PFSK-1 (cell line): Measurements from ENCODE around the gene SEC23A.

Experiments
- FOXP2 ChIP-seq: optimal IDR thresholded peaks from 2 replicates; pipeline ENCODE3; 2011; ENCODE audit warnings: borderline replicate concordance, control low read depth, inconsistent platforms; ENCODE audit not compliant: insufficient read depth; ENCODE audit errors: extremely low read length, extremely low read depth
- POLR2AphosphoS5 ChIP-seq: IDR thresholded peaks from 2 replicates; pipeline ENCODE4 v1.6.1; 2012; ENCODE audit warnings: low read depth, mild to moderate bottlenecking, control low read depth, low read length, moderate library complexity
- REST ChIP-seq, 2 experiments: IDR thresholded peaks; 2 replicates each; pipeline versions ENCODE4 v1.6.1 to v1.8.0; 2011 to 2012; ENCODE audit warnings: low read depth in 2 of 2, low read length in 2 of 2, control low read depth in 1 of 2, inconsistent platforms in 1 of 2, mild to moderate bottlenecking in 1 of 2, moderate library complexity in 1 of 2; ENCODE audit not compliant: insufficient read depth in 1 of 2
- SIN3A ChIP-seq: IDR thresholded peaks from 2 replicates; pipeline ENCODE4 v1.6.1; 2012; ENCODE audit warnings: mild to moderate bottlenecking, low read length, moderate library complexity, borderline replicate concordance; ENCODE audit not compliant: insufficient read depth
- TAF1 ChIP-seq: IDR thresholded peaks from 2 replicates; pipeline ENCODE4 v1.6.1; 2012; ENCODE audit warnings: low read length, control low read depth, borderline replicate concordance; ENCODE audit not compliant: insufficient read depth

SEC23A gene

GRCh38 chr14:38991299-38991698 lies 111.7 kb downstream of the SEC23A start:
- TF ChIP-seq SIN3A, result no peak
- no peak for TF ChIP-seq REST (IDR thresholded peaks at IDR 0.05; ENCODE audit: insufficient read depth in 1 of 2, low read depth in 2 of 2, low read length in 2 of 2)
- TF ChIP-seq FOXP2, result no peak
- no peak for TF ChIP-seq TAF1
- no peak for TF ChIP-seq POLR2AphosphoS5

- no peak for TF ChIP-seq SIN3A
- no peak for TF ChIP-seq POLR2AphosphoS5
- TF ChIP-seq REST (IDR thresholded peaks at IDR 0.05; ENCODE audit: insufficient read depth in 1 of 2, low read depth in 2 of 2, low read length in 2 of 2), result no peak
- TF ChIP-seq FOXP2, result no peak
- no peak for TF ChIP-seq TAF1
Measured at GRCh38 chr14:38989922-38990546, 113.0 kb downstream of the SEC23A start.

GRCh38 chr14:38987781-38988180 lies 115.3 kb downstream of the SEC23A start:
- TF ChIP-seq POLR2AphosphoS5 (no peak), REST (IDR thresholded peaks at IDR 0.05; ENCODE audit: insufficient read depth in 1 of 2, low read depth in 2 of 2, low read length in 2 of 2) (no peak), FOXP2 (no peak), TAF1 (no peak), SIN3A (no peak)

- no peak for TF ChIP-seq POLR2AphosphoS5
- TF ChIP-seq FOXP2, result no peak
- TF ChIP-seq TAF1, result no peak
- no peak for TF ChIP-seq SIN3A
- TF ChIP-seq REST (IDR thresholded peaks at IDR 0.05; ENCODE audit: insufficient read depth in 1 of 2, low read depth in 2 of 2, low read length in 2 of 2), result no peak
Measured at GRCh38 chr14:38982837-38983236, 120.2 kb downstream of the SEC23A start.

GRCh38 chr14:38982278-38982677 lies 120.8 kb downstream of the SEC23A start:
- TF ChIP-seq FOXP2 (no peak), REST (IDR thresholded peaks at IDR 0.05; ENCODE audit: insufficient read depth in 1 of 2, low read depth in 2 of 2, low read length in 2 of 2) (no peak), TAF1 (no peak), POLR2AphosphoS5 (no peak), SIN3A (no peak)
